Activated T-cell treated with anti-CD3 and anti-CD28 coated beads, Interleukin-2, amount 50 U/mL, for 48 hours (primary cell): ENCODE results near the gene MRPL36.
A peak's percentile ranks its signal among the peaks of the same experiment; 100 is the strongest.
"Not testable (repeated sequence)": the region's sequence is repeated elsewhere in the genome, so short reads cannot be mapped to it uniquely, and the experiment has no call there.

Experiments
- DNase-seq, 2 experiments: peaks; one replicate each; pipeline ENCODE4 v3.0.0-alpha.2; 2020

Gene MRPL36

DNA sequence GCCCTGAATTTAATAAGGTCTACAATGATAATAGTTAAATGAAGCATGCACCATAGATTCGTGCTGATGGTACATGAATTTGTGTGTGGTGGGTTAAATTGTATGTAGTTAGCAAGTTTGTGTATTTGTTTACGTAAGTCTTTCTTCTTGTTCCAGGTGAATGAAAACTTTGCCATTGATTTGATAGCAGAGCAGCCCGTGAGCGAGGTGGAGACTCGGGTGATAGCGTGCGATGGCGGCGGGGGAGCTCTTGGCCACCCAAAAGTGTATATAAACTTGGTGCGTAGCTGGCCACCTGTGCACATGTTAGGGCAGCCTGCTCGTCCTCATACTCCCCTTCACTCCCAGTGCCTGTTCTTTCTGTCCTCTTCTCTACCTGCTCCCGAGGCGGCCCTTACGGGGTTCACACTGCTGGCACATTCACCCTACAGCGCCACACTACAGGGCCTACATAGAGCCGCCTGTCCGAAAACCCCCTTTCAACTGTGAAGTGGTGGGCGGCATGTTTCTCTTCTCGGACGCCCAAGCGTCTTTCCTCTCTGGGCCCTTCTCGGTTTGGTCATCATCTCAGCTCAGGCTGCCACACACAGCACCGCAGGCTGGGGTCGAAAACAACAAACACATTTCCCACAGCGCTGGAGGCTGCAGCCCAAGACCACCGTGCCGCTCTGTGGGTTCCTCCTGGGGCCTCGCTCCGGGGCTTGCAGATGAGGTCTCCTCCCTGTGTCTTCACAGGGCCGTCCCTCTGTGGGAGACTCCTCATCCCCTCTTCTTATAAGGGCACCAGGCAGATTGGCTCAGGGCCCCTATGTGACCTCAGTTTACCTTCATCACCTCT lies 14.8 kb upstream of the MRPL36 start:
- DNase-seq, result no peak

DNA sequence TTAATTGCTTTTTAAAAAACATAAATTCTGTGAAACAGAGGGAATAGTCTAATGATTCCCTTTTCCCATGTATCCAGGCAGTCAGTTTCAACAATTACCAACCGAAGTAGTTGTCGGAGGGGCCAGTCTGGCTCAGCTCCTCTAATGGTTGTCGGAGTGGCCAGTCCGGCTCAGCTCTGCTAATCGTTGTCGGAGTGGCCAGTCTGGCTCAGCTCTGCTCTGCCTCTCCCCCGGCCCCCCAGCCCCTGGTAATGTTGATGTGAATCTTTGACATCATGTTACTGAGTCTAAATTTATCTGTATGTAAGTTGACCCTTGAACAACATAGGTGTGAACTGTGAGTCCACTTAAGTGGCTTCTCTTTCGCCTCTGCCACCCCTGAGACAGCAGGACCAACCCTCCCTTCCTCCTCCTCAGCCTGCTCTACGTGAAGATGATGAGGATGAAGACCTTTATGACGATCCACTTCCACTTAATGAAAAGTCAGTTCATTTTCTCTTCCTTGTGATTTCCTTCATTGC lies 11.0 kb upstream of the MRPL36 start:
- no peak for DNase-seq

DNA sequence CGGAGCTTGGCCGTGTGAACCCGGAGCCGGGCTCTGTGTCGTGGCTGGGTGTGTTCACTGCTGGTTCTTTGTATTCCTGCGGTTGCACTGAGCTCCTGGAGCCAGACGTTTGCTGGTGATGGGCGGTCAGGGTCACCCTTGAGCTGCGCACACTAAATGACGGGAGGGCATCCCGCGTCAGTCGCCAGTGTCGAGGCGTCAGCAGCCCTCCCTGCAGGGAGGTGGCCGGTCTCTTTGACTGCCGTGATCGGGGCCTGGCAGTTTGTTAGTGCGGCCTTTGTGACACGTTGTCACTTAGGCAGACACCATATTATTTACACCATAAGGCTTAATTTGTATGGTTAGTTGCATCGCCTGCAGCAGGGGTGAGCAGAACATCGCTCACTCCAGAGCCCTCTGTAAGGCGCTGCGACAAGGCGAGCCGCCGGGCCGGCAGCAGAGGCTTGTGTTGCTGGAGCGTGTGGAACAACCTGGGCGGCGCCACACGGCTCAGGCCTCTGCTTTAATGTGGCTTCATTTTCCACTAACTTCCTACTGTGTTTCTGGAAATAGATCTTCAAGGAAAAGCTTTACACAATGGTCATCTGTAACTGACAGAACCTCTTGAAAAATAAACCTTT lies 9.9 kb upstream of the MRPL36 start:
- DNase-seq, result no peak

DNA sequence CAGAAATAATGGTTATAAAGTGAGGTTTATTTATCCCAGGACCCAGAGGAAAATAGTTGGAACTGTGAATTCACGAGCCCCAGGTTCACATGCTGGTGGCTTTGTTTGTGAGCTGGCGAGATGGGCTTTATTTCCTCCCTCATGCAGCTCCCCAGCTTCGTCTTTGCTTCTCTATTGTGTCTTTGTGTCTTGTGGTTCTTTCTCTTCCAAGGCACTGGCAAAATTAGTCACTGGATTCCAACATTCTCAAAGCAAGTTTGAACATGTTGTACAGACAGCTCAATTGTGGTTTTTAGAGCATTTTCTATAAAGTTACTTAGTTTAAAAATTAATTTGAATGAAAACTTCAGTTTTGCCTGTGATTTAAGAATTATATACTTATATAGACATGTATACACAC lies 8.8 kb upstream of the MRPL36 start:
- no peak for DNase-seq

DNA sequence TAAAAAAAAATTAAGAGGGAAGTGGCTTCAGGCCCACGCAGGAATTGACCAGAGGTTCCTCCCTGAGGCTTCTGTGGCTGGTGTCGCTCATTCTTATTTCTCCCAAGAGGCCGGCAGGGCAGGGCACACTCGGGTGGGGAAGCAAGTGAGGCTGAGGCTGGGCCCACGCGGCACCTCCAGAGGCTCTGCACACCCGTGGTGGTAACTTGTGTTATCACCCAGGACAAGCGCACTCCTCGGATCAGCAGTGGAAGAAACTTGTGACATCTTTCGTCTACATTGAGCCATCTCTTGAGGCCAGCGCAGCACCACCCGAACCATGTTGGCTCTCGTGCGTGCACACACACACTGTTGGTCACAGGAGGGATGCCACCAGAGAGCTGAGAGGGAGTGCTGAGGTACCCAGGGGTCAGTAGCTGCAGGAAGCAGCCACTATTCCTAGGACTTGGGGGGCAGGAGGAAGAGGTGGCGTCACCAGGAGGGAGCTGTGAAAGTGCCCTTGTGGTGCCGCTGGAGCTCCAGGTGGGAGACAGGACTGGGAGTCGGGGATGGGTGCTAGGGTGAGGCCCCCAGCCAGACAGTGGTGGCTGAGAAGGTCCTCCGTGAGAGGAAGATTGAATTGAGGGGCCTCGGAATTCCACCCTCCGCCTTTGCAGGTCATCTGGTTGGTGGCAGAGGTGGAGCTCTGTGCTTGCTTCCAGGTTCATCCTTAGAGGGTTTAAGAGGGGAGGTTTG lies 8.0 kb upstream of the MRPL36 start:
- DNase-seq, result no peak

DNA sequence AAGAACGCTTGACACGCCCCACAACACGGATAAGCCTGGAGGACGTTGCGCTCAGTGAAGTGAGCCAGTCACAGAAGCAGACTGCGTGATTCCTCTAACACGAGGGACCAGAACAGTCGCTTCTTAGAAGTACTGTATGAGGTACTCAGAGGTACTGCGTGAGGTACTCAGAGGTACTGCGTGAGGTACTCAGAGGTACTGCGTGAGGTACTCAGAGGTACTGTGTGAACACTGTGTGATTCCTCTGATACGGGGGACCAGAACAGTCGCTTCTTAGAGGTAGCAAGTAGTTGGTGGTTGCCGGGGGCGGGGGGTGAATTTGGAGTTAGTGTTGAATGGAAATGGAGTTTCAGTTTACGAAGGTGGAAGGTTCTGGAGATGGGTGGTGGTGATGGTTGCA lies 7.3 kb upstream of the MRPL36 start:
- no peak for DNase-seq

DNA sequence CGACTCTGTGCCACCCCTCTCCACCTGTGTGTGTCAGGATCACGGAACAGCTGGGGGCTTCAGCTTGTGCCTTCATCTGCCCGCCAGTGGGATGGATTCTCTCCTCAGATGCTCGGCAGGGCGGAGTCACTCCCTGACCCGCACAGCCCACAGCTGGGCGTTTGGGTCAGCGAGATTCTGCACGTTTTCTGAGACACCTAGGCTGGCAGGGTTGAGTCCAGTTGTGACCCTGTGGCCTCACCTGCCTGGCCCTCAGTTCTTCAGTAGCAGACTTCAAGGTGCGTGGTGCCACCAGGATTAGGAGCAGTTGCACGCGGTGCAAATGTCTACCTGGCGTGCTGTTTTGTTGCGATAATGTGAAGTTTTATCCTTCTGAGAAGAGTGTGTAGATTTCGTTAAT lies 6.6 kb upstream of the MRPL36 start:
- DNase-seq, result no peak

DNA sequence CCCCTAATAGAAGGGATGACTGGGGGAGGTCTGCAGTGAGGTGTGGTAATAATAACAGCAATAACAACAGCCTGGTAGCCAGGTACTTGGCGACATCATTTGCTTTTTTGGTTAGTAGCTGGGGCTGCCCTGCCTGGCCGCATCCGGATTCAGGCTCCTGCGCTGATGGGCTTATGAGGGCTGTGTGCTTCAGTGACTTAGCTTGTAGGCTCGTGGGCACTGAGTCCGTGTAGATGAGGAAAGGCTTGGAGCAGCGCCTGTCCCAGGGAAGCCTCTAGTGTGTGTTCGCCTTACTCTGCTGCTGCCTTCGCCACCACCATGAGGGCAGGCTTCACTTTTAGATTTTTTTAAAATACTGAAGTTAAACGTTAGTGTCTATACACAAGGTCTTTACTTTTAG lies 6.1 kb upstream of the MRPL36 start:
- no peak for DNase-seq

DNA sequence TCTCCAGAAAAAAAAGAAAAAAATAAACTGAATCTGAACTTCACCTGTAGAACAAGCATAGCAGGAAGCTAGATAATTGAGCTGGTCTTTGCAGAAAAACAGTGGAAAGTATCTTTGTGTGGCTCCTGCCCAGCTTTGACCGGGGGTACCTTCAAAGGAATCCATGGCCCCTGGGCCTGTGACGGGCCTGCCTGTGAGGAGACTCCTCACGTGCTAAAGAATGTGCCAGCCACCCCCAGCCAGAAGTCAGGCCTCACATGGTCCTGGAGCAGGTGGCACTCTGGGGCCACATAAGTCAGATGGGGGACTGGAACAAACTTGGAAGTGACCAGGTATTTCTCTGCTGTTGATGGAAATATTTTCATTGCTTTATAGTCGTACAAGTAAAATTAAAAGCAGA lies 5.7 kb upstream of the MRPL36 start:
- DNase-seq, result no peak

DNA sequence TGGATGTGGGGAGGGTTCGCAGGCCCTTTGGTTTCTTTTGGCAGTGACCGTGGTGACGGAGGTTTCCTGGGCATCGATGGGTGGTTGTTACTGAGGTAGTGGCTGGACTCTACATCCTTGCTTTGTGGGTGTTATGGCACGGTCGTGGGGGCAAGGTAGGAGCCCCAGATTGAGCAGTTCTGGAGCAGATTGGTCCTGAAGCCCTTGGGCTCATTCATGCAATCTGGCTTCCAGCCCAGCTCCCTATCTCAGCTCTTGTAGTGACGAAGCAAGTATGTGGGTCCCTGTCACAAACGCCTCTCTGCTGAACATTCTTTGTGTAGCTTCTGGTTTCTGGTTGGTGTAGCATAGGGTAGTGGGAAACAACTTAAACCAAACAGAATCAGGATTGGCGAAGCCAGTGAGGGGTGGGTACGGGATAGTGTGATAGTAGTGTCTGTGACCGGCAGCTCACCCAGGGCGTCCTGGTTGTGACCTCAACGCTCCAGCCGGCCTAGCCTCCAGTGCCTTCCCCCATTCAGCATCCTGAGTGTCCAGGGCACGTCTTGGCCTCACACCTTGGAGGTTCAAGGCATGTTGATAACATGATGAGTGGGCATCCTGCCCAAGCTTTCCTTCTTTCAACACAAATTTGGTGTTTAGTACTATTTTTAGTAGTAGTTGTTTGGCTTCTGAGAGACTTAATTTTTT lies 4.5 kb upstream of the MRPL36 start:
- DNase-seq, result no peak

DNA sequence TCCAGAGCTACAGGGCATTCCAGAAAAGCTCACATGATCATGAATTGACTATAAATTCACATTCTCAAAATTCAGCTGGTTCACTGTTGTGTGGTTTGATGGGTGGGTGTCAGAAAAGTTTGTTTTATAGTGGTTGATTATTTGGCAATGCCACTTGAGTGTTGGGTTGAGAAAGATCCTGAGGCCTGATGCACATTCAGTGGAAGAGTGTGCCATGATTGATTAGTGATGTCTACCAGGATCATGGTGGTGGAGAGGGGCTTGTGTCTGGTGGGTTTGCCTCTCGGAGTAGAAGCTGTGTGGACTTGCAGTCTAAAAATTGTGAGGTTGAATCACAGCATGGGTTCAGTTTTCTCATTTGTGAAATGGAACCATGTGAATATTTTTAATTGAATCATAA lies 3.6 kb upstream of the MRPL36 start:
- DNase-seq, result no peak

DNA sequence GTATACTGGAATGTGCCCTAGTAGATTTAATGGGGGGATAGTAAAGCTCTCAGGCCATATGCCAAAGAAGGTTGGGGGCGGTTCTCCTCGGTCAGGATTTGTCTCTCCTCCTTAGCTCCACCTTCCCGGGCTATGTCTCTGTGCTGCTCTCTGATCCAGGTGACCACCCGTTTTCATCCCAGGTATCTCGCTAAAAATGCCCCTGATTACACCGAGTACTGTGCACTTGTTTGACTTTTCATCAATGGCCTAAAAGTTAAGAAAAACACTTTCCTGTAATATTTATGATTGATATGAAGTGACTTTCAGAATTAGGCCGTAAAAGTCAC lies 2.3 kb upstream of the MRPL36 start:
- DNase-seq, result no peak

DNA sequence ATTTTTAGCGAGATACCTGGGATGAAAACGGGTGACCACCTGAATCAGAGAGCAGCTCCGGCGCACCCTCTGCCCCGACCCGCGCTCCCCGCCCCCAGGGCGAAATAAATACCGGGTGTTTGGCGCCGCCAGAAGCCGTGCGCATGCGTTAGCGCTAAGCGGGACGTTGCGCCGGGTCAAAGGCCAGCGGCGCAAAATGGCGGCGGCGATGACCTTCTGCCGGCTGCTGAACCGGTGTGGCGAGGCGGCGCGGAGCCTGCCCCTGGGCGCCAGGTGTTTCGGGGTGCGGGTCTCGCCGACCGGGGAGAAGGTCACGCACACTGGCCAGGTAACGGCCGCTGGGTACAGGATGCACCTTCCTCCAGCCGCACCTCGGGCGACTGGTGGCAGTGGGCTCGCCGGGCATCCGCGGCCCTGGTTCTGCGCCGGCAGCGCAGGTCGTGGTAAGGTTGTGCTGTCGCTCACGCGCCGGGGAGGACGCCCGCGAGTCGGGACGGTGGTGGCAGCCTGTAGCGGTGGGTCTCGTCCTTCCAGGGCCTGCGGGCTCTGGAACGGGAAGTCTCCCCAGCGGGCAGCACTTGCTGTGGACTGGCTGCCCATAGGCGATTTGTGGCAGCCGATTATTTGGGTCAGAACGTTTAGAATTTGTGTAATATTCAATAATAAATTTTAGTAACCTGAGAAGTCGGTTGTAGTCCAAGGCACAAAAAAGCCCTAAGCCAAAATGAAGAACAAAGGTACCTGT lies 1.8 kb upstream of the MRPL36 start, which contains the start of gene NDUFS6:
Gene NDUFS6 (plus strand): TSS at position 186 of the 745 bp plus-strand sequence. CDS start 11 bp downstream, at position 197.
- DNase-seq, result peak; percentile 88 to 90

DNA sequence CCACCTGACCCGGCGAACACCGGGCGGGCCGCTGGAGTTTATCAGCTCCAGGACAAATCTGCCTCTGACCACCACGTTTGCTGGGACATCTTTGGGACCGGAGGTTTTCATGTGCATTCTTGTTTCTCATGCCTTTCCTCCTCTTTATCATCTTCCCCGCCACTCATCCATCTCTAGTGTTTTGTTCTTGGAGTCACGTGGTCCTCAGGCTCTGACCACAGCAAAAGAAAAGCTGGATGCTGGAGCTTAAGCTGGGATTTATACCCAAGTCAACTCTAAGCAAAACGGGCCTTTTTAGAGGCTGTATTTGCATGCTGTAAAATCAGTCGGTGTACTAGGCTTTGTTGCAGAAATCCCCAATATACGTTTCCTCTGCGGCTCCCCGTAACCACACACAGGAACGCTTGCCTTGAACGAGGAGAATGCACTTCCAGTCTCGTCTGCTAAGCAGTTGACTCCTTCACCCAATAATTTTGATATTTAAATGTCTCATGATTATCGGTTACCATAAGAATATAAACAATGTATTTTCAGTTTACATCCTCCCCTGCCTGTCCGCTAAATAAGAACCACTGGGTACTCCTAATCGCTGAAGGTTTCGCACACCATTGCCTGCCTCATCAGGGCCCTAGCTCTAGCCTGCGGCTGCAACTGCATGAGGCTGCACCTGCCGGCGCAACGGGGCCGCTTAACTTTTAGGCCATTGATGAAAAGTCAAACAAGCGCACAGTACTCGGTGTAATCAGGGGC lies 1.0 kb upstream of the MRPL36 start:
- peak in 1 of 2 experiments; percentile 45 for DNase-seq

DNA sequence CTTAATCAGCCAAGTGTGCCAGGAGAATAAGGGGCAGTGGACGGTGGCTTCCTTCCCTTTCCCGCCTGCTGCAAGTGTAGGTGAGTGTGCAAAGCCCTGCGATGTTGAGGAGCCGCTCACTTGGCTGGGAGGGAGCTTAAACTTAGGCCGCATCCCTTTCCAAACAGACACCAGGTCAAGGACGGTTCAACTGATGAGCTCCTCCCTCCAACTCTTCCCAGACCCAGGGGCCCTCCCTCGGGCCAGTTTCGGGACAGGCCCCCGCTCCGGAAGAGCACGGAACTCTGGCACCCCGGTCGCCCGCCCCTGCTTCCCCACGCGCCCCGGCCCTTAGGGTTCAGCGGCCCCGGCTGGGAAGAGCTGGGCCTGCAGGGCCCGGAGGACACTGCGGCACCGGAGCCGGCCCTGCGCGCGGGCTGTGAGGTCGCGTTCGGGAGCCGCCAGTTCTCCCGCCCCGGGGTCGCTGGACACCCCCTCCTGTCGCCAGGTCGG lies 481 bp downstream of the MRPL36 start:
- peak in 1 of 2 experiments; percentile 49 for DNase-seq

DNA sequence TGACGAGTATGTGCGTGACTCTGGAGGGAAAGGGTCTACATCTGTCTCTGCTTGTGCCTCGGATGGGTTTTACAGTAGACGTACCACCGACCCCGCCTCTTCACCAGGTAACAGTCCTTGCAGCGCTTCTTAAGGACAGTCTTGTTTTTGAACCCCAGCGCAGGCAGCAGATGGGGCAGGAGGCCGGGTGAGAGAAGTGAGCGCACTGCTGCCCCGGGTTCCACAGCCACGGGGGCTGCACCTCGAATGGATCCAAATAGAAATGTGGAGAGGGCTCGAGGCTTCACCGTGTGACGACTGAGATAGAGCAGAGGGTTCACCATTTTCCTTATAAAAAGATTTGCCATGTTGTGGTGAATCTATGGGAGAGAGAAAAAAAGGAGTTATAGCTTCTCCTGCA lies 1.0 kb downstream of the MRPL36 start:
- not testable (repeated sequence) for DNase-seq

DNA sequence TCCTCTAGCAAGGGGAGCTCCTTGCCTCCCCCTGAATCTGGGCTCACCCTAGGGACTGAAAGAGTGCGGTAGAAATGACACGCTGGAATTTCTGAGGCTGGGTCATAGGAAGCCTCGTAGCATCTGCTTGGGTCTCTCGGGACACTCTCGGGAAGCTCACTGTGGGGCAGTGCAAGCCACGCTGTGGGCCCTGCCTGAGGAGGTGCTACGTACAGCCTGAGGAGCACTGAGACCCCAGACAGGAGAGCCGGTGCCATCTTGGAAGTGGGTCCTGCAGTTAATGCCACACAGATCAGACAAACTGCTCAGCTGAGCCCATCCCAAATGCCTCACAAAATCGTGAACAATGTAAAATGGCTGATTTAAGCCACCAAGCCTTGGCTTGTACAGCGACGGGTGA lies 1.8 kb downstream of the MRPL36 start:
- no peak for DNase-seq

DNA sequence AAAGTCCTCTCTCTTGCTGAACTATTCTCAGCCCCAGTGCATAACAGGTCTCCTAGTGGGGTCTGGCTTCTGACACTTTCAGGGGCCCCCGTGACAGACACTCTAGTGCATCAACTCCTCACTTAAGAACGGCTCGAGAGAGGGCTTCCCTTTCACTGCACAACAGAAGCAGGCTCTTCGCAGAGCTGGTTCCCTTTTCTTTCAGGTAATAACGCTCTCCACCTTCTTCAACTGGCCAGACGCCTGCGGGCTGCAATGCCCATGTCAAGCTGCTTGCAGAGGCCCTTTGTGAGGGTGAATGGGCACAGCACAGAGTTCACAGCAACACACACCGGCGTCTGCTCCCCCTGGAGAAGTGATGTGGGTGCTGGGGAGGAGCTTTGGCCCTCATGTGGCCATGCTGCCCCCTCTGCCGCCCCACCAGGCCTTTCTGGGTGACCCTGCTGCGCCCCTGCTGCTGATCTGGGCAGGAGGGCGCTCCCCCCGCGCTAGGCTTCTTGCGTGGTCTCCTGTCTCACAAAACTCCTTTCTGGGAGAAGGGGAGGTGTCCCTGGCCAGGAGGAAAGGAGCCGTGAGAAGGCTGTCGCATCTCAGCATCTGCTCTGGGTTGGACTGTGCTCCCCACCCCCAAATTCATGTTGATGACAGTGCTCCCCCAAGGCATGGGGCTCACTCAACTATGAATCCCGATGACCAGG lies 2.4 kb downstream of the MRPL36 start:
- DNase-seq, result no peak

DNA sequence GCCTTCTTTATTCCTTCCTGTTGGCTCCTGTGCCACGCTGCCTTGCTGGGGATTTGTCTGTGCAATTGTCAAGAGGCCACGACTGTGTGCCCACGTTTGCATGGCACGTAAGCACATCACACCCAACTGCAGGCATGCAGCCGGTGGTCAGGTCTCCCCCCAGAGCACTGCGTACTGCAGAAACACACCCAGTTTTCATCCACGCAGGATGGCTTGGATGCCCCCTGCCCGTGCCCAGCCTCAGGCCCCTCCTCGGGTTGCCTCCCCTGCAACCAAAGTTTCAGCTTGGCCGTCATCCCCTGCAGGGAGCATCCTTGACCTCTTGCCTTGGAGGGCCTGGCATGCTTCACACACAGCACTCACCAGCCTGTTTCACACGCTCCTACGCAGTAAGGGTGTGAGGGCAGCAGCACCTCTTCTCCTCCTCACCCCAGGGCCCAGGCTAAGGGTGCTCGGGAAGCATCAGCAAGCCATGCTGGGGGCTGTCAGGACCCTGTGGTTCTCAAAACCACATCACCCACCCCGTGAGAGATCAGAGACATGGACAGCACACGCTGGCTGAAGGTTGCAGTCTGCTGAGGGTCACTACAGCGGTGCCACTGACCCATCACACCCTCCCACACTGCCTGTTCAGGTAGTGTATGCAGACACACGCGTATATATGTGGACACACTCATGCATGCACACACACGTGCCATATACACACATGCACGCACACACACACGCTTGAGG lies 3.1 kb downstream of the MRPL36 start:
- no peak for DNase-seq

DNA sequence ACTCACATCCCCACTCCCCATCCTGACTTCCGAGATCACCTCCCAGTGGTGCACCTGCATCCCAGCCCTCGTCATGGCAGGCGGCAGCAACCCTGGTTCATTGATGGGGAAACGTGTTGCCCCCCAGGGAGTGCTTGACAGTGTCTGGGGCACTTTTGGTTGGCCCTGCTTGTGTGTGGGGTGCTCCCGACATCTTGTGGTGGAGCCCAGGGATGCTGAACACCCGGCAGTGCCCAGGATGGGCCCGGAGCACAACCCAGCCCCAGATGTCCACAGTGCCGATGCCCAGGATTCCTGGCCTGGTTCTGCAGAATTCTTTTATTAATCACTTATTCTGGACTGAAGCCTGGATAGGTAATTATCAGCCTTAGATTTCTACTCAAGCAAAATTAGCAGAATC lies 3.7 kb downstream of the MRPL36 start:
- no peak for DNase-seq
